MM.1S (cell line): Measurements from ENCODE around the gene NFX1.
A peak's percentile ranks its signal among the peaks of the same experiment; 100 is the strongest.

Experiments
- DNase-seq: peaks from one replicate; pipeline ENCODE4 v3.0.0-alpha.2; 2015
- H2AFZ ChIP-seq: fragments of 300-600 bp; sonication (generic); 2 replicates; pipeline ENCODE4 v1.6.0; 2016; ENCODE audit warnings: antibody characterized with exemption, low read length
- H3F3A ChIP-seq: fragments of 300-600 bp; sonication (generic); 2 replicates; pipeline ENCODE4 v1.6.1; 2016; ENCODE audit warnings: mild to moderate bottlenecking, antibody characterized with exemption, low read length, moderate library complexity, mixed read lengths; ENCODE audit not compliant: insufficient read depth
- H3K27ac ChIP-seq: fragments of 300-600 bp; sonication (generic); 2 replicates; pipeline ENCODE4 v1.5.1; 2016; ENCODE audit warnings: mild to moderate bottlenecking, low read length
- H3K27me3 ChIP-seq: fragments of 300-600 bp; sonication (generic); replicated peaks from 2 replicates; pipeline ENCODE4 v1.6.0; 2016; ENCODE audit warnings: low read length; ENCODE audit not compliant: insufficient read depth
- H3K36me3 ChIP-seq: fragments of 300-600 bp; sonication (generic); replicated peaks from 2 replicates; pipeline ENCODE4 v1.6.1; 2016; ENCODE audit warnings: mild to moderate bottlenecking, low read length, mixed read lengths; ENCODE audit not compliant: insufficient read depth
- H3K4me1 ChIP-seq: fragments of 300-600 bp; sonication (generic); 2 replicates; pipeline ENCODE4 v1.6.1; 2016; ENCODE audit warnings: low read length, mixed read lengths
- H3K4me2 ChIP-seq: fragments of 300-600 bp; sonication (generic); 2 replicates; pipeline ENCODE4 v1.6.0; 2016; ENCODE audit warnings: low read depth, low read length
- H3K4me3 ChIP-seq: fragments of 300-600 bp; sonication (generic); 2 replicates; pipeline ENCODE4 v1.5.1; 2016; ENCODE audit warnings: low read length, mixed read lengths
- H3K79me2 ChIP-seq: fragments of 300-600 bp; sonication (generic); 2 replicates; pipeline ENCODE4 v1.6.1; 2016; ENCODE audit warnings: mixed run types, low read length, mixed read lengths
- H3K9ac ChIP-seq: fragments of 300-600 bp; sonication (generic); 2 replicates; pipeline ENCODE4 v1.6.1; 2016; ENCODE audit warnings: low read length, mixed read lengths
- H3K9me2 ChIP-seq: fragments of 300-600 bp; sonication (generic); replicated peaks from 2 replicates; pipeline ENCODE4 v1.6.1; 2016; ENCODE audit warnings: mild to moderate bottlenecking, low read length, mixed read lengths; ENCODE audit not compliant: insufficient read depth
- H3K9me3 ChIP-seq: fragments of 300-600 bp; sonication (generic); replicated peaks from 2 replicates; pipeline ENCODE4 v1.6.1; 2016; ENCODE audit warnings: mild to moderate bottlenecking, low read length, mixed read lengths; ENCODE audit not compliant: insufficient read depth
- H4K20me1 ChIP-seq: fragments of 300-600 bp; sonication (generic); 2 replicates; pipeline ENCODE4 v1.6.1; 2016; ENCODE audit warnings: mild to moderate bottlenecking, low read length, moderate library complexity, mixed read lengths; ENCODE audit not compliant: insufficient read depth
- EZH2 ChIP-seq: fragments of 300-600 bp; sonication (generic); optimal IDR thresholded peaks from 2 replicates; pipeline ENCODE3; 2017; ENCODE audit warnings: low read depth, mild to moderate bottlenecking, antibody characterized with exemption, low read length, mixed read lengths
- EZH2phosphoT487 ChIP-seq: fragments of 300-600 bp; sonication (generic); IDR thresholded peaks from 2 replicates; pipeline ENCODE4 v1.6.1; 2018; ENCODE audit warnings: antibody characterized with exemption, low read length
- TF ChIP-seq, protein P1 (sequence below): fragments of 300-600 bp; sonication (generic); IDR thresholded peaks from 2 replicates; pipeline ENCODE4 v1.5.1; 2016; ENCODE audit warnings: antibody characterized with exemption, low read length, mixed read lengths

The NFX1 gene

DNA sequence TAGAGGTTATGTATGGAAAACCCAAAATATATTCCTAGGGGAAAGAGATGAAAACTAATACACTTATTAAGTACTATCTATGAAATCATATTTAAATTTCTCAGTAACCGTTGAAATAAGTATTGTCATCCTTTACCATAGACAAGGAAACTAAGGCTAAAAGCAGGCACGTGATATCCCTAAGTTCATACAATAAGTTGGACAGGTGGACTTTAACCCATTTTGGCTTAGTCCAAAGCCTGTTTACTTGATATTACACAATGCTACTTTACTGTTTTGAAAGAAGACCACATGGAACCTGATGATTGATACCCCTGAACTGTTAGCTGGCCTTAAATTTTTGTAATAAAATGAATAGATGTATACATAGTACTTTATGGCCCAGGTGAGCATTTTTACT is 3.5 kb downstream of the NFX1 start:
- Histone ChIP-seq H2AFZ (no peak overlapping the region), H3K4me2 (peak overlapping the region; percentile 55; the same call in 1 of the 2 replicates), H4K20me1 (no peaks in the 10 kb centered on the region), H3K9me3 (no peaks in the 10 kb centered on the region), H3K4me3 (no peak overlapping the region), H3K79me2 (peaks cover 79% of the 10 kb centered on the region), H3K27me3 (no peaks in the 10 kb centered on the region), H3F3A (peaks cover 58% of the 10 kb centered on the region), H3K9ac (no peak overlapping the region), H3K9me2 (no peaks in the 10 kb centered on the region), H3K27ac (no peak overlapping the region; the same call in 1 of the 2 replicates), H3K36me3 (peaks cover 4% of the 10 kb centered on the region), H3K4me1 (peaks cover 69% of the 10 kb centered on the region)
- no peak for DNase-seq
- TF ChIP-seq, protein P1, sequence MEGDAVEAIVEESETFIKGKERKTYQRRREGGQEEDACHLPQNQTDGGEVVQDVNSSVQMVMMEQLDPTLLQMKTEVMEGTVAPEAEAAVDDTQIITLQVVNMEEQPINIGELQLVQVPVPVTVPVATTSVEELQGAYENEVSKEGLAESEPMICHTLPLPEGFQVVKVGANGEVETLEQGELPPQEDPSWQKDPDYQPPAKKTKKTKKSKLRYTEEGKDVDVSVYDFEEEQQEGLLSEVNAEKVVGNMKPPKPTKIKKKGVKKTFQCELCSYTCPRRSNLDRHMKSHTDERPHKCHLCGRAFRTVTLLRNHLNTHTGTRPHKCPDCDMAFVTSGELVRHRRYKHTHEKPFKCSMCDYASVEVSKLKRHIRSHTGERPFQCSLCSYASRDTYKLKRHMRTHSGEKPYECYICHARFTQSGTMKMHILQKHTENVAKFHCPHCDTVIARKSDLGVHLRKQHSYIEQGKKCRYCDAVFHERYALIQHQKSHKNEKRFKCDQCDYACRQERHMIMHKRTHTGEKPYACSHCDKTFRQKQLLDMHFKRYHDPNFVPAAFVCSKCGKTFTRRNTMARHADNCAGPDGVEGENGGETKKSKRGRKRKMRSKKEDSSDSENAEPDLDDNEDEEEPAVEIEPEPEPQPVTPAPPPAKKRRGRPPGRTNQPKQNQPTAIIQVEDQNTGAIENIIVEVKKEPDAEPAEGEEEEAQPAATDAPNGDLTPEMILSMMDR = no peak
- TF ChIP-seq EZH2 = no peak
- no peak for TF ChIP-seq EZH2phosphoT487

DNA sequence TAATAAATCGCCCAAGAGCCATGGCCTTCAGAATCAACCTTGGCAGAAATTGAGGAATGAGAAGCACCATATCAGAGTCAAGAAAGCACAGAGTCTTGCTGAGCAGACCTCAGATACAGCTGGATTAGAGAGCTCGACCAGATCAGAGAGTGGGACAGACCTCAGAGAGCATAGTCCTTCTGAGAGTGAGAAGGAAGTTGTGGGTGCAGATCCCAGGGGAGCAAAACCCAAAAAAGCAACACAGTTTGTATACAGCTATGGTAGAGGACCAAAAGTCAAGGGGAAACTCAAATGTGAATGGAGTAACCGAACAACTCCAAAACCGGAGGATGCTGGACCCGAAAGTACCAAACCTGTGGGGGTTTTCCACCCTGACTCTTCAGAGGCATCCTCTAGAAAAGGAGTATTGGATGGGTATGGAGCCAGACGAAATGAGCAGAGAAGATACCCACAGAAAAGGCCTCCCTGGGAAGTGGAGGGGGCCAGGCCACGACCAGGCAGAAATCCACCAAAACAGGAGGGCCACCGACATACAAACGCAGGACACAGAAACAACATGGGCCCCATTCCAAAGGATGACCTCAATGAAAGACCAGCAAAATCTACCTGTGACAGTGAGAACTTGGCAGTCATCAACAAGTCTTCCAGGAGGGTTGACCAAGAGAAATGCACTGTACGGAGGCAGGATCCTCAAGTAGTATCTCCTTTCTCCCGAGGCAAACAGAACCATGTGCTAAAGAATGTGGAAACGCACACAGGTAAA is 4.5 kb downstream of the NFX1 start:
- peaks cover 90% of the 10 kb centered on the region for H3K79me2 ChIP-seq
- H3K4me1 ChIP-seq = peaks cover 76% of the 10 kb centered on the region
- peak overlapping the region; percentile 55; the same call in 1 of the 2 replicates for H3K4me2 ChIP-seq
- H3K27ac ChIP-seq = peak overlapping the region; percentile 84; the same call in 1 of the 2 replicates
- no peak overlapping the region for H3K9ac ChIP-seq
- no peaks in the 10 kb centered on the region for H3K9me2 ChIP-seq
- H2AFZ ChIP-seq = no peak overlapping the region
- DNase-seq = no peak
- TF ChIP-seq EZH2phosphoT487 (no peak), EZH2 (no peak)
- TF ChIP-seq, protein P1 = no peak
- peaks cover 4% of the 10 kb centered on the region for H3K36me3 ChIP-seq
- no peaks in the 10 kb centered on the region for H3K9me3 ChIP-seq
- H3K27me3 ChIP-seq = no peaks in the 10 kb centered on the region
- H3K4me3 ChIP-seq = no peak overlapping the region
- H3F3A ChIP-seq = peaks cover 57% of the 10 kb centered on the region
- no peaks in the 10 kb centered on the region for H4K20me1 ChIP-seq

DNA sequence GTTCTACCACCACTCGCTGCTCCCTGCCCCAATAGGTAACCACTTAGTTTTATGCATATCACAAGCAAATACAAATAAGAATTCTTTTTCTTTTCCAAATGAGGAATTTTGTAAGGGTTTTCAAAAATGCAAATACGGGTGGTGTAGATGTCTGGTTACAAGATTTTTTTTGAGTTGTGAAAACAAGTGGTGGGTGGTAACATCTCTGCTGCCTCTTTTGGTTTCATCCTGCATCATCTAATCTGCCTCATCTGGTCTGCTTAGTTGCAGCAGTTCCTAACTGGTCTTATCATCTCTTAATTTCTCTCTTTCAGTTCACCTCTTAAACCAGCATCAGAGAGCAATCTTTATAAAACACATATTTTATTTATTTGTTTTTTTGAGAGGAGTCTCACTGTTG is 5.3 kb downstream of the NFX1 start:
- no peaks in the 10 kb centered on the region for H4K20me1 ChIP-seq
- H3F3A ChIP-seq = peaks cover 51% of the 10 kb centered on the region
- peaks cover 95% of the 10 kb centered on the region for H3K79me2 ChIP-seq
- peaks cover 76% of the 10 kb centered on the region for H3K4me1 ChIP-seq
- peak overlapping the region; percentile 84; the same call in 1 of the 2 replicates for H3K27ac ChIP-seq
- H3K9me3 ChIP-seq = no peaks in the 10 kb centered on the region
- H3K4me2 ChIP-seq = peak overlapping the region; percentile 55; the same call in 1 of the 2 replicates
- H2AFZ ChIP-seq = no peak overlapping the region
- peaks cover 4% of the 10 kb centered on the region for H3K36me3 ChIP-seq
- H3K4me3 ChIP-seq = no peak overlapping the region
- no peaks in the 10 kb centered on the region for H3K9me2 ChIP-seq
- H3K27me3 ChIP-seq = no peaks in the 10 kb centered on the region
- no peak for DNase-seq
- TF ChIP-seq, protein P1 = no peak
- no peak for TF ChIP-seq EZH2
- no peak for TF ChIP-seq EZH2phosphoT487
- H3K9ac ChIP-seq = no peak overlapping the region
